Measurements from ENCODE around the gene OPN3.

Gene OPN3

GRCh38 chr1:241645199-241645598 is 5.0 kb upstream of the OPN3 start:
- no peak for DNase-seq

- DNase-seq, result no peak
Measured at GRCh38 chr1:241644259-241644658, 4.1 kb upstream of the OPN3 start.

GRCh38 chr1:241642593-241642944 is 2.4 kb upstream of the OPN3 start:
- no peak for DNase-seq

- DNase-seq, result no peak
Measured at GRCh38 chr1:241641773-241642592, 1.8 kb upstream of the OPN3 start.

GRCh38 chr1:241640867-241641622 is 876 bp upstream of the OPN3 start:
- no peak for DNase-seq

- DNase-seq, result peak; percentile 26
Measured at GRCh38 chr1:241639623-241640148, 483 bp downstream of the OPN3 start.

GRCh38 chr1:241638909-241639622 is 1.1 kb downstream of the OPN3 start:
- peak; percentile 42 for DNase-seq

GRCh38 chr1:241638099-241638682 is 2.0 kb downstream of the OPN3 start:
- DNase-seq, result no peak

- DNase-seq, result no peak
Measured at GRCh38 chr1:241637604-241638003, 2.6 kb downstream of the OPN3 start.

- DNase-seq, result no peak
Measured at GRCh38 chr1:241637046-241637590, 3.1 kb downstream of the OPN3 start.

GRCh38 chr1:241636291-241636690 is 3.9 kb downstream of the OPN3 start:
- DNase-seq, result no peak

GRCh38 chr1:241635556-241636152 is 4.5 kb downstream of the OPN3 start:
- no peak for DNase-seq

- DNase-seq, result no peak
Measured at GRCh38 chr1:241632987-241633386, 7.2 kb downstream of the OPN3 start.

GRCh38 chr1:241631674-241632073 is 8.5 kb downstream of the OPN3 start:
- DNase-seq, result no peak

GRCh38 chr1:241630899-241631298 is 9.3 kb downstream of the OPN3 start:
- no peak for DNase-seq

GRCh38 chr1:241630476-241630875 is 9.7 kb downstream of the OPN3 start:
- no peak for DNase-seq

- DNase-seq, result no peak
Measured at GRCh38 chr1:241630005-241630404, 10.2 kb downstream of the OPN3 start.

GRCh38 chr1:241627453-241628259 is 12.5 kb downstream of the OPN3 start:
- no peak for DNase-seq

- DNase-seq, result no peak
Measured at GRCh38 chr1:241624935-241625334, 15.2 kb downstream of the OPN3 start.

- DNase-seq, result no peak
Measured at GRCh38 chr1:241622669-241623068, 17.5 kb downstream of the OPN3 start.

- DNase-seq, result no peak
Measured at GRCh38 chr1:241617426-241617825, 22.7 kb downstream of the OPN3 start.
